WTC11 (cell line): ENCODE results near the gene B3GALT4. TPM values are rescaled to one million over a fixed set of nuclear protein-coding genes. Genes with fewer than 3 reads are reported as not detected.

Experiments used
- ATAC-seq: fragments of 200-7000 bp; cut with Tn5 transposase; 2 replicates; pipeline ENCODE4 v1.10.0; 2021; ENCODE audit warnings: mild to moderate bottlenecking, moderate library complexity
- CTCF ChIA-PET: fragments of 300-600 bp; sonication (Branson Sonifier 250); formaldehyde crosslinking; loops from one replicate; lab custom pipeline; 2021; ENCODE audit warnings: antibody characterized with exemption; lab: Charles Lee
- POLR2A ChIA-PET: fragments of 350-600 bp; sonication (Branson Sonifier 250); formaldehyde crosslinking; loops from one replicate; lab custom pipeline; 2021; ENCODE audit warnings: antibody characterized with exemption; lab: Charles Lee
- DNase-seq: peaks from one replicate; pipeline ENCODE4 v3.0.0; 2021; ENCODE audit warnings: low spot score
- H3K27ac Mint-ChIP-seq: 2 replicates; pipeline ENCODE4 v1.8.0; 2021; ENCODE audit warnings: mixed read lengths
- H3K27me3 Mint-ChIP-seq: 2 replicates; pipeline ENCODE4 v1.8.0; 2021; ENCODE audit warnings: low read depth, mild to moderate bottlenecking, moderate library complexity, mixed read lengths
- H3K36me3 Mint-ChIP-seq: 2 replicates; pipeline ENCODE4 v1.8.0; 2021; ENCODE audit warnings: mixed read lengths
- H3K4me1 Mint-ChIP-seq: 2 replicates; pipeline ENCODE4 v1.8.0; 2022; ENCODE audit warnings: mixed read lengths
- H3K4me3 Mint-ChIP-seq: 2 replicates; pipeline ENCODE4 v1.8.0; 2021; ENCODE audit warnings: mild to moderate bottlenecking, moderate library complexity, mixed read lengths
- H3K9me3 Mint-ChIP-seq: 2 replicates; pipeline ENCODE4 v1.8.0; 2021; ENCODE audit warnings: mixed read lengths
- E2F4 ChIP-seq: sonication (generic); formaldehyde crosslinking; IDR thresholded peaks from 2 replicates; pipeline ENCODE4 v1.8.1; 2022; ENCODE audit warnings: low read depth, mild to moderate bottlenecking, moderate library complexity, missing genetic modification reagents, borderline replicate concordance
- EMX1 ChIP-seq: fragments of 250-450 bp; sonication (Bioruptor Pico); IDR thresholded peaks from 2 replicates; pipeline ENCODE4 v1.8.0; 2021; ENCODE audit warnings: mild to moderate bottlenecking
- FOXJ3 ChIP-seq: sonication (generic); formaldehyde crosslinking; IDR thresholded peaks from 2 replicates; pipeline ENCODE4 v1.9.0; 2021; ENCODE audit warnings: missing genetic modification reagents, mild to moderate bottlenecking, borderline replicate concordance
- GABPB1 ChIP-seq: sonication (generic); formaldehyde crosslinking; IDR thresholded peaks from 2 replicates; pipeline ENCODE4 v1.8.1; 2023; ENCODE audit warnings: mild to moderate bottlenecking, missing genetic modification reagents
- IRF2 ChIP-seq: sonication (generic); formaldehyde crosslinking; IDR thresholded peaks from 2 replicates; pipeline ENCODE4 v1.8.0; 2022; ENCODE audit warnings: low read depth, missing genetic modification reagents, borderline replicate concordance
- NFE2L1 ChIP-seq: sonication (generic); formaldehyde crosslinking; IDR thresholded peaks from 2 replicates; pipeline ENCODE4 v1.8.1; 2023; ENCODE audit warnings: missing genetic modification reagents
- NR1H2 ChIP-seq: sonication (generic); formaldehyde crosslinking; IDR thresholded peaks from 2 replicates; pipeline ENCODE4 v1.9.0; 2021; ENCODE audit warnings: mild to moderate bottlenecking, moderate library complexity, missing genetic modification reagents
- NR2C2 ChIP-seq: sonication (generic); formaldehyde crosslinking; IDR thresholded peaks from 2 replicates; pipeline ENCODE4 v1.8.0; 2022; ENCODE audit warnings: mild to moderate bottlenecking, missing genetic modification reagents
- RORB ChIP-seq: fragments of 250-450 bp; sonication (Bioruptor Pico); IDR thresholded peaks from 2 replicates; pipeline ENCODE4 v1.9.0; 2021; ENCODE audit warnings: mild to moderate bottlenecking
- TEAD4 ChIP-seq: sonication (generic); formaldehyde crosslinking; IDR thresholded peaks from 2 replicates; pipeline ENCODE4 v1.8.0; 2022; ENCODE audit warnings: mild to moderate bottlenecking, missing genetic modification reagents
- TP53 ChIP-seq: sonication (generic); formaldehyde crosslinking; IDR thresholded peaks from 2 replicates; pipeline ENCODE4 v1.8.1; 2023; ENCODE audit warnings: mild to moderate bottlenecking, missing genetic modification reagents
- ZNF219 ChIP-seq: sonication (generic); formaldehyde crosslinking; IDR thresholded peaks from 2 replicates; pipeline ENCODE4 v1.8.0; 2023; ENCODE audit warnings: missing genetic modification reagents, mild to moderate bottlenecking, borderline replicate concordance
- ZNF317 ChIP-seq: sonication (generic); formaldehyde crosslinking; IDR thresholded peaks from 2 replicates; pipeline ENCODE4 v1.8.1; 2023; ENCODE audit warnings: low read depth, mild to moderate bottlenecking, moderate library complexity, missing genetic modification reagents, borderline replicate concordance
- ZNF423 ChIP-seq: fragments of 250-450 bp; sonication (Bioruptor Pico); IDR thresholded peaks from 2 replicates; pipeline ENCODE4 v2.1.2; 2022; ENCODE audit warnings: mild to moderate bottlenecking, moderate library complexity
- ZNF671 ChIP-seq: fragments of 250-450 bp; sonication (Bioruptor Pico); IDR thresholded peaks from 2 replicates; pipeline ENCODE4 v1.8.0; 2021; ENCODE audit warnings: mild to moderate bottlenecking
- total RNA-seq: library from RNA; stranded (reverse); gene quantifications from 3 replicates; pipeline ENCODE4 v1.2.3, GENCODE V29; 2021
- TF ChIP-seq, protein P1 (sequence below): sonication (generic); formaldehyde crosslinking; IDR thresholded peaks from 2 replicates; pipeline ENCODE4 v1.8.0; 2023; ENCODE audit warnings: missing genetic modification reagents, mild to moderate bottlenecking, borderline replicate concordance
- TF ChIP-seq, protein P2 (sequence below): sonication (generic); formaldehyde crosslinking; IDR thresholded peaks from 2 replicates; pipeline ENCODE4 v1.8.1; 2022; ENCODE audit warnings: low read depth, missing genetic modification reagents, borderline replicate concordance

The B3GALT4 gene
- total RNA-seq, 1 experiment from 2014 or later = 4.1 TPM

GRCh38 chr6:33277663-33278391 lies 904 bp downstream of the B3GALT4 start:
- Mint-ChIP-seq H3K4me1 (peaks cover 48% of the 10 kb centered on the region), H3K27ac (peak overlapping the region; percentile 97), H3K4me3 (peak overlapping the region; percentile 82), H3K9me3 (no peaks in the 10 kb centered on the region), H3K27me3 (no peaks in the 10 kb centered on the region), H3K36me3 (peaks cover 44% of the 10 kb centered on the region)
- DNase-seq (peak; percentile 32), ATAC-seq (peak; percentile 0; the same call in 1 of the 2 replicates)
- TF ChIP-seq, protein P1, sequence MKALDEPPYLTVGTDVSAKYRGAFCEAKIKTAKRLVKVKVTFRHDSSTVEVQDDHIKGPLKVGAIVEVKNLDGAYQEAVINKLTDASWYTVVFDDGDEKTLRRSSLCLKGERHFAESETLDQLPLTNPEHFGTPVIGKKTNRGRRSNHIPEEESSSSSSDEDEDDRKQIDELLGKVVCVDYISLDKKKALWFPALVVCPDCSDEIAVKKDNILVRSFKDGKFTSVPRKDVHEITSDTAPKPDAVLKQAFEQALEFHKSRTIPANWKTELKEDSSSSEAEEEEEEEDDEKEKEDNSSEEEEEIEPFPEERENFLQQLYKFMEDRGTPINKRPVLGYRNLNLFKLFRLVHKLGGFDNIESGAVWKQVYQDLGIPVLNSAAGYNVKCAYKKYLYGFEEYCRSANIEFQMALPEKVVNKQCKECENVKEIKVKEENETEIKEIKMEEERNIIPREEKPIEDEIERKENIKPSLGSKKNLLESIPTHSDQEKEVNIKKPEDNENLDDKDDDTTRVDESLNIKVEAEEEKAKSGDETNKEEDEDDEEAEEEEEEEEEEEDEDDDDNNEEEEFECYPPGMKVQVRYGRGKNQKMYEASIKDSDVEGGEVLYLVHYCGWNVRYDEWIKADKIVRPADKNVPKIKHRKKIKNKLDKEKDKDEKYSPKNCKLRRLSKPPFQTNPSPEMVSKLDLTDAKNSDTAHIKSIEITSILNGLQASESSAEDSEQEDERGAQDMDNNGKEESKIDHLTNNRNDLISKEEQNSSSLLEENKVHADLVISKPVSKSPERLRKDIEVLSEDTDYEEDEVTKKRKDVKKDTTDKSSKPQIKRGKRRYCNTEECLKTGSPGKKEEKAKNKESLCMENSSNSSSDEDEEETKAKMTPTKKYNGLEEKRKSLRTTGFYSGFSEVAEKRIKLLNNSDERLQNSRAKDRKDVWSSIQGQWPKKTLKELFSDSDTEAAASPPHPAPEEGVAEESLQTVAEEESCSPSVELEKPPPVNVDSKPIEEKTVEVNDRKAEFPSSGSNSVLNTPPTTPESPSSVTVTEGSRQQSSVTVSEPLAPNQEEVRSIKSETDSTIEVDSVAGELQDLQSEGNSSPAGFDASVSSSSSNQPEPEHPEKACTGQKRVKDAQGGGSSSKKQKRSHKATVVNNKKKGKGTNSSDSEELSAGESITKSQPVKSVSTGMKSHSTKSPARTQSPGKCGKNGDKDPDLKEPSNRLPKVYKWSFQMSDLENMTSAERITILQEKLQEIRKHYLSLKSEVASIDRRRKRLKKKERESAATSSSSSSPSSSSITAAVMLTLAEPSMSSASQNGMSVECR (CRISPR knock-in tag) = 0 out of 2 replicates have a peak, but pooled peaks have one; percentile 11
- no peak for TF ChIP-seq TEAD4 (CRISPR knock-in tag)
- ChIA-PET CTCF (interaction anchor here (0.6 to 3.1 kb wide), 39 partner anchors 12 to 1329 kb away, joined by 3 to 40 read pairs (median 5); partner anchors contain the start of genes BAK1, HSD17B8, PFDN6 and PHF1), POLR2A (interaction anchor here (0.6 to 3.2 kb wide), 16 partner anchors 12 to 306 kb away, joined by 3 to 27 read pairs (median 4); partner anchors contain the start of genes PFDN6, RGL2, TAPBP and WDR46)

GRCh38 chr6:33278392-33278741 lies 1.4 kb downstream of the B3GALT4 start:
- Mint-ChIP-seq H3K36me3 (peaks cover 38% of the 10 kb centered on the region), H3K4me3 (peak overlapping the region; percentile 82)

DNA sequence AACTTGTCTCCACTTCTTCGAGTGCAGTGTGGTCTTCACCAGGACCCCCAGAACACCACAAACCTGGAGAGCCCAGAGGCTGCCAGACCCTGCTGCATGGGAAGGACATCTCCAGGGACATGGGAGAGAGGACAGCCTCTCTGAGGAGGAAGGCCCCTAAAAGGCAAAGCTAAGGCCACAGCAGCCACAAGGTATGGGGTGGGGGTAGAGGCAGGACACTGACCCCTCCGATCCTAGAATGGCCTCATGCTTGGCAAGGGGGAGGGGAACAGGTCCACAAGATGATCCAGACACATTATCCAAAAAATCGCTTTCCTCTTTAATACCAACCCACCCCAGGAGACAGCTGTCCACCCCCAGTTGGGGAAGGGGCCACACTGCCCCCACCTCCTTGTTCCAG lies 1.9 kb downstream of the B3GALT4 start:
- CTCF ChIA-PET = interaction anchor here (0.6 to 3.1 kb wide), 7 partner anchors 11 to 353 kb away, joined by 3 to 40 read pairs (median 24); partner anchors contain the start of genes PFDN6, RGL2 and WDR46
- Mint-ChIP-seq H3K27ac (no peak overlapping the region), H3K4me3 (peak overlapping the region; percentile 82; the same call in 1 of the 2 replicates), H3K4me1 (peaks cover 39% of the 10 kb centered on the region), H3K27me3 (no peaks in the 10 kb centered on the region), H3K9me3 (no peaks in the 10 kb centered on the region), H3K36me3 (peaks cover 34% of the 10 kb centered on the region)
- no peak for TF ChIP-seq TP53 (CRISPR knock-in tag)
- TF ChIP-seq RORB = no peak
- no peak for TF ChIP-seq NFE2L1 (CRISPR knock-in tag)
- no peak for TF ChIP-seq ZNF671
- no peak for TF ChIP-seq GABPB1
- TF ChIP-seq E2F4 (CRISPR knock-in tag) = no peak
- no peak for ATAC-seq
- POLR2A ChIA-PET = interaction anchor here (0.9 to 3.2 kb wide), 2 partner anchors 11 to 307 kb away, joined by 4 to 27 read pairs; partner anchors contain the start of genes PFDN6 and WDR46
- DNase-seq = no peak

More at GRCh38 chr6:33278392-33278741, 1.4 kb downstream of the B3GALT4 start:
- POLR2A ChIA-PET = interaction anchor here (0.9 to 3.2 kb wide), 4 partner anchors 11 to 307 kb away, joined by 3 to 27 read pairs (median 6); partner anchors contain the start of genes PFDN6, WDR46 and ZBTB22
- Mint-ChIP-seq H3K4me1 (peaks cover 43% of the 10 kb centered on the region), H3K9me3 (no peaks in the 10 kb centered on the region), H3K27ac (no peak overlapping the region), H3K27me3 (no peaks in the 10 kb centered on the region)
- TF ChIP-seq NFE2L1 (CRISPR knock-in tag) = no peak
- no peak for TF ChIP-seq ZNF423 (CRISPR knock-in tag)
- TF ChIP-seq IRF2 (CRISPR knock-in tag) = no peak
- TF ChIP-seq ZNF317 (CRISPR knock-in tag) = no peak
- TF ChIP-seq FOXJ3 (CRISPR knock-in tag) = no peak
- TF ChIP-seq, protein P2, sequence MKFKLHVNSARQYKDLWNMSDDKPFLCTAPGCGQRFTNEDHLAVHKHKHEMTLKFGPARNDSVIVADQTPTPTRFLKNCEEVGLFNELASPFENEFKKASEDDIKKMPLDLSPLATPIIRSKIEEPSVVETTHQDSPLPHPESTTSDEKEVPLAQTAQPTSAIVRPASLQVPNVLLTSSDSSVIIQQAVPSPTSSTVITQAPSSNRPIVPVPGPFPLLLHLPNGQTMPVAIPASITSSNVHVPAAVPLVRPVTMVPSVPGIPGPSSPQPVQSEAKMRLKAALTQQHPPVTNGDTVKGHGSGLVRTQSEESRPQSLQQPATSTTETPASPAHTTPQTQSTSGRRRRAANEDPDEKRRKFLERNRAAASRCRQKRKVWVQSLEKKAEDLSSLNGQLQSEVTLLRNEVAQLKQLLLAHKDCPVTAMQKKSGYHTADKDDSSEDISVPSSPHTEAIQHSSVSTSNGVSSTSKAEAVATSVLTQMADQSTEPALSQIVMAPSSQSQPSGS (CRISPR knock-in tag) = no peak
- no peak for TF ChIP-seq NR1H2
- no peak for TF ChIP-seq NR2C2 (CRISPR knock-in tag)
- TF ChIP-seq ZNF219 (CRISPR knock-in tag) = no peak
- TF ChIP-seq EMX1 (CRISPR knock-in tag) = no peak
- ATAC-seq (no peak), DNase-seq (no peak)
- CTCF ChIA-PET = interaction anchor here (0.6 to 3.1 kb wide), 11 partner anchors 11 to 354 kb away, joined by 3 to 40 read pairs (median 11); partner anchors contain the start of genes PFDN6, PHF1, RGL2 and WDR46
